H1 (cell line): Measurements from ENCODE around the gene SAFB. TPM values are rescaled to one million over a fixed set of nuclear protein-coding genes. Genes with fewer than 3 reads are reported as not detected.

ENCODE experiments used
- CTCF ChIA-PET: fragments of 300-600 bp; sonication (Branson Sonifier 250); formaldehyde crosslinking; loops from one replicate; lab custom pipeline; 2021; ENCODE audit not compliant: partially characterized antibody; lab: Charles Lee
- POLR2A ChIA-PET: fragments of 300-600 bp; sonication (Branson Sonifier 250); formaldehyde crosslinking; loops from one replicate; lab custom pipeline; 2021; ENCODE audit warnings: inconsistent platforms; ENCODE audit not compliant: partially characterized antibody; lab: Charles Lee
- DNase-seq, 2 experiments: peaks; one replicate each; pipeline versions ENCODE4 v3.0.0 to v3.0.0-alpha.2; 2010 to 2022; ENCODE audit warnings: low spot score in 2 of 2, low read depth in 1 of 2, mixed read lengths in 1 of 2
- FAIRE-seq: peaks from 2 replicates; lab custom pipeline; 2011; peaks lifted over from hg19 to GRCh38; lab: Jason Lieb, UNC
- H2AFZ ChIP-seq: 2 replicates; pipeline ENCODE4 v1.8.1; 2012; ENCODE audit warnings: low read length, inconsistent platforms
- H2AK5ac ChIP-seq: 2 replicates; pipeline ENCODE4 v1.6.1; 2013; ENCODE audit warnings: low read depth, low read length
- H2BK120ac ChIP-seq: replicated peaks from 2 replicates; pipeline ENCODE3; 2013; ENCODE audit warnings: low read depth, low read length, inconsistent platforms
- H2BK12ac ChIP-seq: 2 replicates; pipeline ENCODE4 v1.6.1; 2013; ENCODE audit warnings: low read depth, low read length
- H2BK15ac ChIP-seq: 2 replicates; pipeline ENCODE4 v1.6.1; 2013; ENCODE audit warnings: low read length
- H2BK20ac ChIP-seq: 2 replicates; pipeline ENCODE4 v1.6.1; 2013; ENCODE audit warnings: low read length
- H2BK5ac ChIP-seq: 2 replicates; pipeline ENCODE4 v1.6.1; 2013; ENCODE audit warnings: low read depth, low read length
- H3K14ac ChIP-seq: 2 replicates; pipeline ENCODE4 v1.6.1; 2013; ENCODE audit warnings: inconsistent platforms; ENCODE audit not compliant: insufficient read length
- H3K18ac ChIP-seq: 2 replicates; pipeline ENCODE4 v1.6.1; 2013; ENCODE audit warnings: low read length; ENCODE audit errors: extremely low read depth
- H3K23ac ChIP-seq: 2 replicates; pipeline ENCODE4 v1.6.1; 2013; ENCODE audit warnings: inconsistent platforms; ENCODE audit not compliant: insufficient read length
- H3K23me2 ChIP-seq: 2 replicates; pipeline ENCODE4 v1.6.1; 2013; ENCODE audit warnings: low read depth, low read length
- H3K27ac ChIP-seq: 2 replicates; pipeline ENCODE4 v1.6.1; 2011; ENCODE audit warnings: low read depth, low read length, inconsistent platforms
- H3K27me3 ChIP-seq, 4 experiments: replicated peaks in 1 of 4; 1 replicate in 1 of 4; 2 replicates in 3 of 4; pipeline versions ENCODE4 v1.6.1 to v1.8.1; 2011 to 2013; ENCODE audit warnings: low read length in 3 of 4, mild to moderate bottlenecking in 3 of 4, inconsistent platforms in 2 of 4, mixed read lengths in 2 of 4, moderate library complexity in 1 of 4; ENCODE audit not compliant: control insufficient read depth in 3 of 4, insufficient read depth in 3 of 4; ENCODE audit errors: extremely low read depth in 1 of 4
- H3K36me3 ChIP-seq, 4 experiments: 2 replicates each; pipeline versions ENCODE4 v1.6.1 to v1.8.1; 2011 to 2013; ENCODE audit warnings: mild to moderate bottlenecking in 4 of 4, low read length in 3 of 4, moderate library complexity in 2 of 4, control low read depth in 1 of 4, inconsistent platforms in 1 of 4; ENCODE audit not compliant: insufficient read depth in 4 of 4, control insufficient read depth in 2 of 4
- H3K4ac ChIP-seq: replicated peaks from 2 replicates; pipeline ENCODE3; 2013; ENCODE audit warnings: low read length, low read depth, mixed read lengths, inconsistent platforms; ENCODE audit not compliant: insufficient read length
- H3K4me1 ChIP-seq, 4 experiments: replicated peaks in 1 of 4; 1 replicate in 1 of 4; 2 replicates in 3 of 4; pipeline versions ENCODE4 v1.6.1 to v1.8.1; 2011 to 2013; ENCODE audit warnings: low read length in 3 of 4, inconsistent platforms in 2 of 4, mixed read lengths in 1 of 4; ENCODE audit not compliant: insufficient read depth in 4 of 4, control insufficient read depth in 3 of 4
- H3K4me2 ChIP-seq, 2 experiments: 2 replicates each; pipeline versions ENCODE4 v1.6.1 to v1.8.1; 2011 to 2013; ENCODE audit warnings: low read depth in 2 of 2, low read length in 2 of 2, control low read depth in 1 of 2, inconsistent platforms in 1 of 2, mild to moderate bottlenecking in 1 of 2; ENCODE audit not compliant: insufficient read depth in 1 of 2
- H3K4me3 ChIP-seq, 4 experiments: fragments of 200-600, 300-600 bp in 1 of 4; sonication (generic), shearing (Covaris generic), sonication (Bioruptor Twin) in 1 of 4; 2 replicates each; pipeline versions ENCODE4 v1.5.1 to v1.8.1; 2011 to 2016; ENCODE audit warnings: low read length in 4 of 4, low read depth in 3 of 4, control low read depth in 2 of 4, inconsistent platforms in 2 of 4, mild to moderate bottlenecking in 2 of 4, mixed read lengths in 1 of 4, moderate library complexity in 1 of 4; ENCODE audit not compliant: insufficient read depth in 2 of 4; ENCODE audit errors: extremely low read depth in 1 of 4
- H3K56ac ChIP-seq: replicated peaks from 2 replicates; pipeline ENCODE3; 2013; ENCODE audit warnings: low read depth, mild to moderate bottlenecking, mixed read lengths, low read length, inconsistent platforms; ENCODE audit not compliant: insufficient read length
- H3K79me1 ChIP-seq: 2 replicates; pipeline ENCODE4 v1.6.1; 2013; ENCODE audit warnings: low read depth, low read length, control low read depth
- H3K79me2 ChIP-seq, 2 experiments: 2 replicates each; pipeline versions ENCODE4 v1.6.1 to v1.8.1; 2012 to 2013; ENCODE audit warnings: low read length in 2 of 2, mild to moderate bottlenecking in 2 of 2, inconsistent platforms in 1 of 2; ENCODE audit not compliant: insufficient read depth in 2 of 2, control insufficient read depth in 1 of 2
- H3K9ac ChIP-seq, 4 experiments: replicated peaks in 1 of 4; 1 replicate in 1 of 4; 2 replicates in 3 of 4; pipeline versions ENCODE4 v1.6.1 to v1.8.1; 2011 to 2013; ENCODE audit warnings: low read depth in 3 of 4, low read length in 3 of 4, control low read depth in 2 of 4, mild to moderate bottlenecking in 2 of 4, moderate library complexity in 2 of 4, inconsistent platforms in 1 of 4; ENCODE audit errors: extremely low read depth in 1 of 4
- H3K9me3 ChIP-seq, 2 experiments: 2 replicates each; pipeline versions ENCODE4 v1.6.1 to v1.8.1; 2012 to 2013; ENCODE audit warnings: mild to moderate bottlenecking in 2 of 2, moderate library complexity in 2 of 2, control low read depth in 1 of 2, inconsistent platforms in 1 of 2, low read depth in 1 of 2, low read length in 1 of 2, mixed read lengths in 1 of 2; ENCODE audit not compliant: insufficient read depth in 2 of 2
- H4K20me1 ChIP-seq, 2 experiments: replicated peaks in 1 of 2; 2 replicates each; pipeline versions ENCODE3 to v1.8.1; 2011 to 2013; ENCODE audit warnings: inconsistent platforms in 2 of 2, low read length in 2 of 2, mild to moderate bottlenecking in 1 of 2; ENCODE audit not compliant: insufficient read depth in 2 of 2, control insufficient read depth in 1 of 2
- H4K5ac ChIP-seq: 2 replicates; pipeline ENCODE4 v1.6.1; 2013; ENCODE audit warnings: low read length, low read depth, mixed read lengths, inconsistent platforms; ENCODE audit not compliant: insufficient read length
- H4K8ac ChIP-seq: 2 replicates; pipeline ENCODE4 v1.8.0; 2013; ENCODE audit warnings: mild to moderate bottlenecking, moderate library complexity, low read length, inconsistent platforms; ENCODE audit not compliant: insufficient read depth; ENCODE audit errors: extremely low read depth
- H4K91ac ChIP-seq: replicated peaks from 2 replicates; pipeline ENCODE3; 2013; ENCODE audit warnings: low read length, mixed read lengths, inconsistent platforms; ENCODE audit not compliant: insufficient read length
- BRCA1 ChIP-seq: IDR thresholded peaks from 2 replicates; pipeline ENCODE4 v1.6.1; 2012; ENCODE audit warnings: low read depth, low read length, improper control_type of control experiment
- CBX5 ChIP-seq: fragments of 300-800, 300-1000 bp; sonication (generic); IDR thresholded peaks from 2 replicates; pipeline ENCODE4 v1.7.1; 2016; ENCODE audit warnings: antibody characterized with exemption, low read length, low read depth
- FOSL1 ChIP-seq: IDR thresholded peaks from 2 replicates; pipeline ENCODE4 v1.6.1; 2011; ENCODE audit warnings: mild to moderate bottlenecking, low read depth, low read length, moderate library complexity; ENCODE audit not compliant: insufficient read depth
- KDM4A ChIP-seq: IDR thresholded peaks from one replicate; pipeline ENCODE4 v1.7.1; 2012; ENCODE audit warnings: low read depth, mild to moderate bottlenecking, moderate library complexity, low read length, inconsistent platforms; ENCODE audit not compliant: severe bottlenecking
- WGBS, 2 experiments: shearing (Covaris generic) in 1 of 2; methylation state at CpG; one replicate each; pipeline versions ENCODE4 v1.1.6 to v1.1.7; 2013 to 2015; ENCODE audit warnings: low lambda C conversion rate in 2 of 2, mixed read lengths in 2 of 2, inconsistent platforms in 1 of 2, low coverage in 1 of 2, missing lambda C conversion rate in 1 of 2; ENCODE audit not compliant: insufficient replicate concordance in 2 of 2, insufficient coverage in 1 of 2, insufficient read length in 1 of 2; ENCODE audit errors: extremely low coverage in 1 of 2, missing lambda C conversion rate in 1 of 2; 5-methylcytosine and 5-hydroxymethylcytosine counted together
- polyA plus RNA-seq, 7 experiments: library from polyadenylated mRNA; depleted of rRNA in 3 of 7; stranded (reverse) in 5 of 7; unstranded in 2 of 7; fragments of >200 nt in 5 of 7; fragments of 200-250 nt in 2 of 7; gene quantifications; 1 replicate in 5 of 7; 2 replicates in 1 of 7; 4 replicates in 1 of 7; pipeline versions ENCODE4 v1.2.1 to v1.2.3, GENCODE V29; 2011 to 2013; ENCODE audit warnings: missing spikeins in 2 of 7, mixed read lengths in 2 of 7
- total RNA-seq: library from RNA; stranded (reverse); fragmentation: NEBNext Ultra II Directional; extraction: Animal tissue kit (Norgen Biotek cat#: 25700); gene quantifications from 2 replicates; pipeline ENCODE4 v1.2.1, GENCODE V29; 2021

The SAFB gene
- total and polyA plus RNA-seq, 2 of the 8 experiments (the other 6 are each of a cell fraction or from before 2014, with no cell fraction given) = 27.0 to 110 TPM

GRCh38 chr19:5594521-5594950 lies 28.3 kb upstream of the SAFB start:
- Histone ChIP-seq H2BK12ac (no peak overlapping the region), H2BK15ac (no peak overlapping the region), H3K79me2 (no peaks in the 10 kb centered on the region), H2AK5ac (no peak overlapping the region), H2AFZ (no peak overlapping the region), H3K36me3 (peaks cover 35 to 84% (median 66%) of the 10 kb centered on the region in 4 experiments), H3K27me3 (no peaks in the 10 kb centered on the region), H2BK5ac (no peak overlapping the region), H4K20me1 (peaks cover 2 to 21% of the 10 kb centered on the region in 2 experiments), H3K56ac (no peak overlapping the region), H3K4me3 (no peak overlapping the region), H3K9me3 (no peaks in the 10 kb centered on the region), H3K9ac (no peak overlapping the region), H2BK120ac (no peak overlapping the region), H3K14ac (no peak overlapping the region), H4K91ac (no peak overlapping the region), H4K8ac (no peak overlapping the region), H3K4ac (no peak overlapping the region), H3K18ac (no peak overlapping the region), H3K4me2 (no peak overlapping the region), H2BK20ac (no peak overlapping the region), H3K23ac (no peak overlapping the region), H4K5ac (no peak overlapping the region), H3K23me2 (no peaks in the 10 kb centered on the region), H3K27ac (no peak overlapping the region), H3K79me1 (peaks cover 11% of the 10 kb centered on the region), H3K4me1 (0 out of 7 replicates have a peak, but pooled peaks cover 0 to under 1% (median 0%) of the 10 kb centered on the region in 4 experiments)
- DNase-seq = no peak
- no peak for FAIRE-seq
- ChIA-PET POLR2A (interaction anchor here (0.7 to 1.2 kb wide), 2 partner anchors 30 kb away, joined by 3 read pairs; no protein-coding TSS in a partner anchor), CTCF (interaction anchor here (0.6 to 1.7 kb wide), 3 partner anchors 11 to 47 kb away, joined by 4 to 6 read pairs (median 4); no protein-coding TSS in a partner anchor)
- 94% methylated on average over 7 of the region's 7 CpGs; no CpG with 5 or more reads in 1 of the 2 experiments for WGBS, 2 experiments
- TF ChIP-seq FOSL1 (no peak), BRCA1 (no peak), KDM4A (no peak), CBX5 (no peak)
